Naive thymus-derived CD8-positive, alpha-beta T cell (primary cell): ENCODE data around the gene PSMD12. TPM values are rescaled to one million over a fixed set of nuclear protein-coding genes. Genes with fewer than 3 reads are reported as not detected.

ENCODE experiments used
- ATAC-seq, 2 donors: fragments of 150-1000 bp; cut with Tn5 transposase in 1 of 2; sonication (Bioruptor Pico), chemical (Tn5 transposase) in 1 of 2; 1 replicate in 1 of 2; 2 replicates in 1 of 2; pipeline ENCODE4 v1.10.0; 2021; ENCODE audit warnings: mild to moderate bottlenecking in 2 of 2, moderate library complexity in 2 of 2
- POLR2A ChIA-PET: fragments of 350-600 bp; sonication (Branson Sonifier 250); formaldehyde crosslinking; loops from one replicate; lab custom pipeline; 2021; ENCODE audit warnings: antibody characterized with exemption; lab: Charles Lee
- DNase-seq, 10 donors: peaks; one replicate each; pipeline versions ENCODE4 v3.0.0 to v3.0.0-alpha.2; 2020 to 2022
- H3K27ac Mint-ChIP-seq, 10 donors: one replicate each; pipeline ENCODE4 v1.8.0; 2020 to 2022; ENCODE audit warnings: mild to moderate bottlenecking in 10 of 10, mixed read lengths in 10 of 10, moderate library complexity in 4 of 10, inconsistent platforms in 1 of 10
- H3K27me3 Mint-ChIP-seq, 5 donors: one replicate each; pipeline ENCODE4 v1.8.0; 2021 to 2022; ENCODE audit warnings: mixed read lengths in 5 of 5
- H3K36me3 Mint-ChIP-seq, 3 donors: one replicate each; pipeline ENCODE4 v1.8.0; 2020 to 2022; ENCODE audit warnings: mixed read lengths in 3 of 3, mild to moderate bottlenecking in 2 of 3, inconsistent platforms in 1 of 3
- H3K4me1 Mint-ChIP-seq, 4 donors: one replicate each; pipeline ENCODE4 v1.8.0; 2021 to 2022; ENCODE audit warnings: mixed read lengths in 4 of 4
- H3K4me3 Mint-ChIP-seq, 10 donors: one replicate each; pipeline ENCODE4 v1.8.0; 2020 to 2022; ENCODE audit warnings: mild to moderate bottlenecking in 10 of 10, mixed read lengths in 10 of 10, moderate library complexity in 6 of 10, inconsistent platforms in 1 of 10
- H3K9me3 Mint-ChIP-seq, 9 donors: one replicate each; pipeline ENCODE4 v1.8.0; 2020 to 2022; ENCODE audit warnings: mixed read lengths in 9 of 9, mild to moderate bottlenecking in 3 of 9, inconsistent platforms in 1 of 9, moderate library complexity in 1 of 9
- polyA plus RNA-seq, 3 donors: library from polyadenylated mRNA; unstranded; fragments of 300-500 nt; fragmentation: Illumina TruSeq; gene quantifications; one replicate each; pipeline ENCODE4 v1.2.3, GENCODE V29; 2021
- total RNA-seq, 8 experiments: library from RNA in 2 of 8; stranded (reverse) in 2 of 8; gene quantifications; one replicate each; pipeline ENCODE4 v1.2.3 and lab custom pipeline; 2021 to 2026

The PSMD12 gene
- total and polyA plus RNA-seq, 5 experiments from 2014 or later = 32.0 to 45.4 (median 33.0) TPM

DNA sequence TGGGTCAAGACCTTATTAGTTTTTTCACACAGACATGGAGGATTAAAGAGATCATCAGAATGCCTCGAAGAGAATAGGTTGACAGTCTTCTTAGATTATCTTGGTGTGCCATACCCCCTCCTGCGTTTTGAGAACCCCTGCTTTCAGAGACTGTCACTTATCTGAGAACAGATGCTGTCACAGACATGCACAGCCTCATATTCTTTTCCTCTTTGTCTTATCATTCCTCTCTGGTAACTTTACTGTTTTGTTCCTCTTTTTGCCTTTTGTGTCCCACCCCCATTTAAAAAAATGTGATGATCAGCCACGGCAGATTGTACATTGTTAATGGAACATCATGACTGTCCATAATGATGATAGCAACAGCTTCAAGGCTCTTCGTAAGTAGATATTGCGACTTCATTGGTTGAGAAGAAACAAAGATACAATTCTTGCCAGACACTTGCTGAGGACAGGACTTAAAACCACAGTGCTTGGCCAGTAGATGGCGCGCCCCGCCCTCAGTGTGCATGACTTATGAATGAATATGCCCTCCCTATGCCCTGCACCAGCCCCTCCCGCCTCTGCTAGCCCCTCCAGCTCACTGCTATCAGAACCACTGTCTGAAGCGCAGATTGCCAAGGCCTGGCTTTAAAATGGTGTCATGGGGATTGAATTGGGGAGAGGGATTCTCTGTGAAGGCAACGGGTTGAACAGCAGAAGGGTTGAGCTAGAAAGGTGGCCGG, 8.1 kb upstream of the PSMD12 start:
- H3K27me3 Mint-ChIP-seq = no peaks in the 10 kb centered on the region

DNA sequence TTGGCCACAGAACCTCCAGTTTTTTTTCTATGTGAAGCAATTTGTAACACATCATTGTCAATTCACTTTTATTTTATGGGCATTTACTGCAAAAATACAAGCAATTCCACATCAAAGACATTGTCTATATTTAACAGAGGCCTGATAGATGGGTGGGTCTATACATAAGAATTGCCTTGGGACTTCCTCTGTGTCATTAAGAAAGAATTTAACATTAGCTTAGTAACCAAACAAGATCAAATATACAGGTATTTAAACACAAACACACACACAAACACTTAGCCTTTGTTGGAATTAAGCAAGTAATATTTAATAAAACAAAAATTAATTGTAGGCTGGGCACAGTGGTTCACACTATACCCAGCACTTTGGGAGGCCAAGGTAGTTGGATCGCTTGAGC, 6.4 kb upstream of the PSMD12 start:
- POLR2A ChIA-PET = no interaction called here
- Mint-ChIP-seq H3K4me3 (no peak overlapping the region), H3K9me3 (no peaks in the 10 kb centered on the region), H3K4me1 (peaks cover 11 to 24% (median 21%) of the 10 kb centered on the region in 4 donors), H3K27ac (no peak overlapping the region), H3K27me3 (no peaks in the 10 kb centered on the region), H3K36me3 (no peaks in the 10 kb centered on the region)
- ATAC-seq (no peak), DNase-seq (no peak)

More for the DNA sequence above, 8.1 kb upstream of the PSMD12 start:
- ATAC-seq = peak; percentile 31 to 41
- DNase-seq = peak; percentile 80 to 94 (median 85)
- POLR2A ChIA-PET = interaction anchor here (0.6 to 9.1 kb wide), 10 partner anchors 10 to 323 kb away, joined by 3 to 240 read pairs (median 4); partner anchors contain the start of gene PSMD12
- H3K4me1 Mint-ChIP-seq = peaks cover 16 to 30% (median 28%) of the 10 kb centered on the region in 4 donors
- H3K27ac Mint-ChIP-seq = peak overlapping the region; percentile 63 to 93 (median 86)
- no peaks in the 10 kb centered on the region for H3K9me3 Mint-ChIP-seq
- H3K36me3 Mint-ChIP-seq = peaks cover 0 to 2% (median 0%) of the 10 kb centered on the region in 3 donors
- H3K4me3 Mint-ChIP-seq = peak overlapping the region; percentile 47 to 88 (median 71)

DNA sequence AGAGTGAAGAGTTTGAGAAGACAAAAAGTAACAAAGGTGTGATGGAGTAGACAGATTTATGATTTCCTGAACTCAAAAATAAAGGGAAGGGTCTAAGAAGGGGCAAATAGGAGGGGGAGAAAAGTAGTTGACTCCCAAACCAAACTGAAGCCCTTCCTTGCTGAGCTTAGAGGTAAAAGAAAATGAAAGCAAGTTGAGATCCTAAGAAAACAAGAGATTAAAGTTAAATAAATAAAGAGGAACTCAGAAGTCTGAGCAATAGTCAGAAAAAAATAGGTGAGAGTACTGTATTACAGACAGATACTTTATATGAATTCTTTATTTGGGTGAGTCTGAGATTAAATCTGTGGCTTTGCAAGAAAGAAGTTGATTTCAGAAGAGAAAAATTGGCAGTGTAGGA, 3.3 kb upstream of the PSMD12 start:
- ATAC-seq = no peak

DNA sequence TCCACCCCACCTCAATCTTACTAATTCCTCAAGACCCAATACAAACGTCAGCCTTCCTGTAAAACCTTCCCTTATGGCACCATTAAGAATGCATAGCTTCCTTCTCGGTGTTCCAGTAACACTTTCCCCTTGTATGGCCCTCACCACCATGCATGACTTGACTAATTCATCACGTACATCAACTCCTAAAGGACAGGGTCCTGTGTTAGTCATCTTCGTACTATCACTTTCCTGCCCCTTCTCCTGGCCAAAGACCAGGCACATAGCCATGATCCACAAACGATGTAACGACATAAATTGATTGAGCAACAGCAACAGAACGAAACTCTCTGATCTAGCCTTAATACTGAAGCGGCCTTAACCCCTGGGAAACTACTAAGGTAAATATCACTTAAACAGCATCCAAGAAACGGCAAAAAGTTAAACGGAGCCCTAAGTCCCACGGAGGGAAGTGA, 612 bp downstream of the PSMD12 start:
- no peaks in the 10 kb centered on the region for H3K27me3 Mint-ChIP-seq
- no peaks in the 10 kb centered on the region for H3K9me3 Mint-ChIP-seq
- H3K27ac Mint-ChIP-seq = peak overlapping the region; percentile 84 to 100 (median 96)
- peaks cover 27 to 58% (median 52%) of the 10 kb centered on the region in 4 donors for H3K4me1 Mint-ChIP-seq
- DNase-seq (no peak), ATAC-seq (peak; percentile 1 to 4)
- POLR2A ChIA-PET = interaction anchor here (0.6 to 7.8 kb wide), 6 partner anchors 11 to 1147 kb away, joined by 3 to 53 read pairs (median 5); partner anchors contain the start of genes NOL11, PITPNC1 and PRKAR1A
- H3K36me3 Mint-ChIP-seq = peaks cover 0 to 39% (median 3%) of the 10 kb centered on the region in 3 donors
- H3K4me3 Mint-ChIP-seq = peak overlapping the region; percentile 87 to 100 (median 96)

More for the DNA sequence above, 3.3 kb upstream of the PSMD12 start:
- no peak overlapping the region for H3K4me3 Mint-ChIP-seq
- no peaks in the 10 kb centered on the region for H3K27me3 Mint-ChIP-seq
- POLR2A ChIA-PET = interaction anchor here (0.6 kb wide), 1 partner anchor 143 kb away, joined by 3 read pairs; no protein-coding TSS in a partner anchor
- no peak for DNase-seq
- H3K4me1 Mint-ChIP-seq = peaks cover 15 to 27% (median 24%) of the 10 kb centered on the region in 4 donors
- peak overlapping the region in 1 of 10 donors; percentile 27 for H3K27ac Mint-ChIP-seq
- H3K9me3 Mint-ChIP-seq = no peaks in the 10 kb centered on the region
- H3K36me3 Mint-ChIP-seq = peaks cover 0 to 8% (median 0%) of the 10 kb centered on the region in 3 donors

DNA sequence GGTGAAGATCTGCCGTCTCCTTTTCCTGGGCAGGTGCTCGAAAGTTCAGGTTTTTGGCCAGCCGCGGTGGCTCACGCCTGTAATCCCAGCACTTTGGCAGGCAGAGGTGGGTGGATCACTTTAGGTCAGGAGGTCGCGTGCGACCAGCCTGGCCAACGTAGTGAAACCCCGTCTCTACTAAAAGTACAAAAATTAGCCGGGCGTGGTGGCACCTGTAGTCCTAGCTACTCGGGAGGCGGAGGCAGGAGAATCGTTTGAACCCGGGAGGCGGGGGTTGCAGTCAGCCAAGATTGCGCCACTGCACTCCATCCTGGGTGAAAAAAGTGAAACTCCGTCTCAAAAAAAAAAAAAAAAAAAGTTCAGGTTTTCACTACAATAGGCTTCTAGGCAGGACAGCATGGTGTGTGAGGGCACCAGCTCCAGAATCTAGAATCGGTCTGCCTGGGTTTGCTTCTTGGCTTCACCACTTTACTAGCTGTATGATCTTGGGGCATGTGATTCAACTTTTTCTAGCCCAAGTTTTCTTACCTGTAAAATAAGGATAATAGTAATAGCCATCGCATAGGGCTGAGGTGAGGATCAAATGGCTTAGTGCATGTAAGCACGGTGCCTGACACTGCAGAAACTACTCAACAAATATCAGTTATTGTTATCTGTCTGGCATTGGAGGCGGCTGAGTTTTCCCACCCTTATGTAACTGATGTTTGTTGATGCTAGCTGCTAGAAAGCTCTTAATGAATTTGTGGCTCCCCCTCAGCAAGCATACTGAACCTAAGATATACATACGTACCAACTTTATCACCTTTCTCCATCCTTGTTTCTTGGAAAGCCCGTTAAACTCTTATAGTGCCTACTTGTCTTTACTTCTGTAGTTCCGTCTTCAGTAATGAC, 1.3 kb downstream of the PSMD12 start:
- ATAC-seq (no peak), DNase-seq (no peak)
- peak overlapping the region; percentile 84 to 100 (median 96) for H3K27ac Mint-ChIP-seq
- peaks cover 0 to 45% (median 3%) of the 10 kb centered on the region in 3 donors for H3K36me3 Mint-ChIP-seq
- H3K27me3 Mint-ChIP-seq = no peaks in the 10 kb centered on the region
- POLR2A ChIA-PET = interaction anchor here (0.6 to 7.8 kb wide), 7 partner anchors 12 to 1147 kb away, joined by 3 to 53 read pairs (median 3); partner anchors contain the start of genes NOL11, PITPNC1 and PRKAR1A
- H3K4me1 Mint-ChIP-seq = peaks cover 33 to 65% (median 58%) of the 10 kb centered on the region in 4 donors
- H3K9me3 Mint-ChIP-seq = no peaks in the 10 kb centered on the region
- peak overlapping the region; percentile 87 to 100 (median 96) for H3K4me3 Mint-ChIP-seq

DNA sequence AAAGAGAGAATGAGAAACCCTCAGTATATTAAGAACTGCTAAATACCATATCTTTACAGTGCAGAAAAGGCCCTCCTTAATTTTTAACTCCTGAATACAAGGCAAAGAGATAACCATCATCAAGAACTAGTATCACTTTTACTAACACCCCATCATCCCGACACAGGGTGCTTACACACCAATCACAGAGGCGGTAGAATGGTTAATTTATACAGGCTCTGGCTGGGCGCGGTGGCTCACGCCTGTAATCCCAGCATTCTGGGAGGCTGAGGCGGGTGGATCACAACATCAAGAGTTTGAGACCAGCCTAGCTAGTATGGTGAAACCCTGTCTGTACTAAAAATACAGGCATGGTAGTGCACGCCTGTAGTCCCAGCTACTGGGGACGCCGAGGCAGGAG, 4.2 kb downstream of the PSMD12 start:
- H3K36me3 Mint-ChIP-seq = peaks cover 0 to 62% (median 3%) of the 10 kb centered on the region in 3 donors
- H3K27ac Mint-ChIP-seq = peak overlapping the region in 6 of 10 donors; percentile 29 to 79 (median 63)
- DNase-seq (no peak), ATAC-seq (no peak)
- POLR2A ChIA-PET = interaction anchor here (1.6 to 7.8 kb wide), 2 partner anchors 11 to 15 kb away, joined by 3 to 53 read pairs; partner anchors contain the start of gene PITPNC1
- H3K9me3 Mint-ChIP-seq = no peaks in the 10 kb centered on the region
- H3K27me3 Mint-ChIP-seq = no peaks in the 10 kb centered on the region
- peak overlapping the region in 7 of 10 donors; percentile 3 to 52 (median 39) for H3K4me3 Mint-ChIP-seq
- peaks cover 38 to 83% (median 76%) of the 10 kb centered on the region in 4 donors for H3K4me1 Mint-ChIP-seq

DNA sequence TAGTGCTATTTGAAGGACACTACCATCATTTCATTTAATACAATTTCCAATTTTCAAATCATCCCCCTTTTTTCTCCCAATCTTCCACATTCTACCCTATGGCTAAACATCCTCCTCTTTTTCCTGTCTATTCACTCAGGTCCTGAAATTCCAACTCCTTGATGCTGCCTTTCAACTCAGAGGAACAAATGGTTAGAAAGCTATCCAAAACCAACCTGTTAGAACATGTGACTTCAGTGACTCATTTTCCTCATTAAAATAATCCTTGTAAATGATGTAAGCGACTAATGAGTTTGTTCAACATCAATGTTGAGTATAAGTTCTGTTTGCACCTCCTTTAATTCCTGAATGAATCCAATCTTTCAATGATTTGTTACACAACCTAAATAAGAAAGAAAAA, 5.5 kb downstream of the PSMD12 start:
- POLR2A ChIA-PET = interaction anchor here (7.8 kb wide), 1 partner anchor 16 kb away, joined by 53 read pairs; the partner anchor contains the start of gene PITPNC1
- H3K36me3 Mint-ChIP-seq = peaks cover 0 to 71% (median 5%) of the 10 kb centered on the region in 3 donors

DNA sequence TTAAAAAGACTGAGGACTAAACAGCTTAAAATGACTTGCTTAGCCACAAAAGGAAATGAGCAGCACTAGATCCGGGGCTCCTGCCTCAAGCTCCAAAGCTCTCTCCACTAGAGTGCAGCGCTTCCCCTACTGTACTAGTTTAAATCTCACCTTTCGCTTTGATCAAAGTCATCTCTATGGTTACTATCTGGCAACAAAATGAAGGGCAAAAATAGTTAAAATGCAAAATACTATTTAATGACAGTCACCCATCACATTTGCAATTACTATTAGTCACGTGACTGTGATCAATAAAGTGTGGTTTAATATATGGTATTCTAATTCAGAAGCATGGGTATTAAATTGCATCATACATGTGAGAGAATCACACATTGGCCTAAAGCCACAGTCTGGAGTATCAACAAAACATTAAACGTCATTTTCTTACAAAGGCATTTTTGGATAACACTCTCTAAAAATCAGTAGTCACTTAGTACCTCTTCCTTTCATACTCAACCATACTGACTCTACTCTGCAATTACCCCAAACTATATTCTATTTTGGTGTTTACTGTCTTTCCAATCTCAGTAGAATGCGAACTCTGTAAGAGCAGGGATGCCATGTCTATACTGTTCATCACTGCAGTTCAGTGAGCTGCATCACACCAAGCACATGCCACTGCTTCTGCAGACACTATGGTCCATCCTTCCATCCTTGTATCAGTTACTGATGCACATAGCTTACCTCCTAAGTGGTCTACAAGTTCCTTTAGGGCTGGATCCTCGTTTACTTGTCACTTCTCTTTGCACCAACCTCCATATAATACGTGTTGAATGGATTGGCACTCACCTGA, 6.2 kb downstream of the PSMD12 start:
- H3K4me3 Mint-ChIP-seq = peak overlapping the region; percentile 11 to 60 (median 46)
- H3K9me3 Mint-ChIP-seq = no peaks in the 10 kb centered on the region
- POLR2A ChIA-PET = interaction anchor here (0.7 to 7.8 kb wide), 2 partner anchors 14 to 17 kb away, joined by 3 to 53 read pairs; partner anchors contain the start of gene PITPNC1
- ATAC-seq (peak; percentile 94 to 99), DNase-seq (peak in 9 of 10 donors; percentile 19 to 78 (median 63))
- H3K36me3 Mint-ChIP-seq = peaks cover 0 to 74% (median 8%) of the 10 kb centered on the region in 3 donors
- peaks cover 30 to 77% (median 62%) of the 10 kb centered on the region in 4 donors for H3K4me1 Mint-ChIP-seq
- peak overlapping the region; percentile 38 to 92 (median 88) for H3K27ac Mint-ChIP-seq
- H3K27me3 Mint-ChIP-seq = no peaks in the 10 kb centered on the region

More for the DNA sequence above, 5.5 kb downstream of the PSMD12 start:
- DNase-seq (no peak), ATAC-seq (no peak)
- Mint-ChIP-seq H3K27me3 (no peaks in the 10 kb centered on the region), H3K4me3 (peak overlapping the region in 3 of 10 donors; percentile 9 to 60 (median 25)), H3K4me1 (peaks cover 37 to 80% (median 69%) of the 10 kb centered on the region in 4 donors), H3K9me3 (no peaks in the 10 kb centered on the region), H3K27ac (peak overlapping the region in 9 of 10 donors; percentile 38 to 91 (median 87))

DNA sequence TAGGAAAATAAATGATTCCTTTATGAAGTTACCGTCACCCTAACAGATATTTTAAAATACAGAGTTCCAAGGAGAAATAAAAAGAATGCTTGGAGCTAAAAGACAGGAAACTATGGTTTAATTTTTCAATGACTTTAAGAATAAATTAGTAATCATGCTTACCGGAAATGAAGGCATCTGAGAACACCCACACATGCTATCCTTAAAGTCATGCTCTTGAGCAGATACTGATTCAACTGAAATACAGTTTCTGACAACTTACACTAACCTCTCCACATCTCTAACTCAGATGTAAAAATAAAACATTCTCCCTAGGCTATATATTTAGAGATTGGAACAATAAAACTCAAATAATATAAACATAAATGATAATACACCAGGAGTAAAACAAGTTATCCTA, 7.8 kb downstream of the PSMD12 start:
- ATAC-seq (no peak), DNase-seq (no peak)
- Mint-ChIP-seq H3K27me3 (no peaks in the 10 kb centered on the region), H3K4me3 (peak overlapping the region in 9 of 10 donors; percentile 4 to 59 (median 41)), H3K9me3 (no peaks in the 10 kb centered on the region), H3K27ac (peak overlapping the region in 9 of 10 donors; percentile 9 to 80 (median 41)), H3K36me3 (peaks cover 0 to 79% (median 18%) of the 10 kb centered on the region in 3 donors), H3K4me1 (peaks cover 25 to 65% (median 51%) of the 10 kb centered on the region in 4 donors)
- POLR2A ChIA-PET = interaction anchor here (0.7 kb wide), 2 partner anchors 9 to 375 kb away, joined by 4 to 5 read pairs; no protein-coding TSS in a partner anchor

DNA sequence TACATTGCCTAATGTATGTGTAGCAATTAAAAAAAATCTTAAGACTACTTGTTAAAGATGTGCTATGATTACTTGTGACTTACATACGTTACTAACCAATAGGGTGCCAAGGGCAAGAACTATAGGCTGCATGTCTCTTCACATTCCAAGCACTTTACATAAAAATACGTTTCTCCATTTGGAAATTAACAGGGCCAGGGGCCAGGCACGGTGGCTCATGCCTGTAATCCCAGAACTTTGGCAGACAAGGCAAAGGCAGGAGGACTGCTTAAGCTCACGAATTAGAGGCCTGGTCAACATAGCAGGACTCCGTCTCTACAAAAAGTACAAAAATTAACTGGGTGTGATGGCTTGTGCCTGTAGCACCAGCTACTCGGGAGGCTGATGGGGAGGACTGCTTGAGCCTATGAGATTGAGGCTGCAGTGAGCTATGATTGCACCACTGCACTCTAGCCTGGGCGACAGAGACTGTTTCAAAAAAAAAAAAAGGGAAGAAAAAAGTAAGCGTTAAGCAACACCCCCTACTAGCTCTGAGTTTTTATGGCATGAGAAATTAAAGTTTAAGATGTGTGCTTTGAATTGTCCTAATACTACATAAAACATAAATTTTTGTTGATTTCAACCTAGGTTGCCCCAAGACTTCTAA, 12.3 kb downstream of the PSMD12 start:
- ATAC-seq (no peak), DNase-seq (no peak)
- peaks cover 0 to 82% (median 15%) of the 10 kb centered on the region in 3 donors for H3K36me3 Mint-ChIP-seq
- no peak overlapping the region for H3K4me3 Mint-ChIP-seq
- H3K4me1 Mint-ChIP-seq = peaks cover 8 to 26% (median 17%) of the 10 kb centered on the region in 4 donors
- H3K27ac Mint-ChIP-seq = peak overlapping the region in 2 of 10 donors; percentile 48 to 51
- no peaks in the 10 kb centered on the region for H3K27me3 Mint-ChIP-seq
- H3K9me3 Mint-ChIP-seq = no peaks in the 10 kb centered on the region
- POLR2A ChIA-PET = interaction anchor here (0.6 kb wide), 1 partner anchor 22 kb away, joined by 3 read pairs; no protein-coding TSS in a partner anchor
